Neural crest cell (in vitro differentiated cells): ENCODE results near the gene ADK. TPM values are rescaled to one million over a fixed set of nuclear protein-coding genes. Genes with fewer than 3 reads are reported as not detected.
A peak's percentile ranks its signal among the peaks of the same experiment; 100 is the strongest.

ENCODE experiments used
- DNase-seq: peaks from one replicate; pipeline ENCODE4 v3.0.0; 2021; ENCODE audit warnings: low read depth, mixed read lengths, low spot score
- H3K27ac Mint-ChIP-seq: one replicate; pipeline ENCODE4 v1.8.0; 2021; ENCODE audit warnings: mild to moderate bottlenecking, mixed read lengths; ENCODE audit not compliant: unreplicated experiment
- H3K27me3 Mint-ChIP-seq: 2 replicates; pipeline ENCODE4 v1.8.0; 2021; ENCODE audit warnings: low read depth, mild to moderate bottlenecking, mixed read lengths
- H3K36me3 Mint-ChIP-seq: 2 replicates; pipeline ENCODE4 v1.8.0; 2021; ENCODE audit warnings: low read depth, mild to moderate bottlenecking, mixed read lengths
- H3K4me1 Mint-ChIP-seq: 2 replicates; pipeline ENCODE4 v1.8.0; 2021; ENCODE audit warnings: mixed read lengths
- H3K4me3 Mint-ChIP-seq: one replicate; pipeline ENCODE4 v1.8.0; 2021; ENCODE audit warnings: mild to moderate bottlenecking, mixed read lengths
- H3K9me3 Mint-ChIP-seq: 2 replicates; pipeline ENCODE4 v1.8.0; 2021; ENCODE audit warnings: mixed read lengths
- total RNA-seq: library from RNA; stranded (reverse); gene quantifications from 2 replicates; pipeline ENCODE4 v1.2.1, GENCODE V29; 2021
- TF ChIP-seq, protein P1 (sequence below): fragments of 200-600 bp; sonication (generic); conservative IDR thresholded peaks from 2 replicates; pipeline ENCODE4 v1.5.0; 2021; ENCODE audit warnings: antibody characterized with exemption, mild to moderate bottlenecking

The ADK gene
- total RNA-seq, 1 donor from 2014 or later: 35.6 TPM

DNA sequence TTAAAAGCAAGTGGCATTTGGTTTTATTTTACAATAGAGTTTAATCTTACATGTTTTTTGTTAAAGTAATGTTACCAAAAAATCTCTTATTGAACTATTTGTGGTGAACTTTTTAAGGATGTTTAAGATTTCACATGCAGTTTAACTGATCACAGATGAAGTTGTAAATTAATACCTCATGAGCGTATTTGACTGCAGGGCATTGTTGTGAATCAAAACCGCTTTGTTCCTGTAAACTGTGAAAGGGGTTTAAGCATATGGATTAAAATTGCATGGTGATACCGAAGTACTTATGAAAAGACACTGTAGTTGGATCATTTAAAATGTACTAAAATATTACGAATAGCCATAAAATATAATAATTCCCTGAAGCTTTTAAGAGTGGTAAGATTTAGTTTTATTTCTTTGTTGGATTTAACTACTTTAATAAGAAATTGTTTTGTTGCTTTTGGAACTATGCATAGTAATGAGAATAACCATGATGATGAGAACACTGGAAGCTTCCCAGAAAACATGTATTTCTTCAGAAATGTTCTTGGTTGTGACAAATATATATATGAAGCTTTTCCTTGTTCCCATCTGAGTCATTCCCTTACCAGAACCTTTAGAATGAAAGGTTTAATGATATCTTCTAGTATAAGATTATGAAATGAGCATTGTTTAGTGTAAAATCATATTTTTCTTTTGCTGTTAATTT lies 131.3 kb downstream of the ADK start:
- no peak overlapping the region for H3K4me3 Mint-ChIP-seq
- no peaks in the 10 kb centered on the region for H3K9me3 Mint-ChIP-seq
- TF ChIP-seq, protein P1, sequence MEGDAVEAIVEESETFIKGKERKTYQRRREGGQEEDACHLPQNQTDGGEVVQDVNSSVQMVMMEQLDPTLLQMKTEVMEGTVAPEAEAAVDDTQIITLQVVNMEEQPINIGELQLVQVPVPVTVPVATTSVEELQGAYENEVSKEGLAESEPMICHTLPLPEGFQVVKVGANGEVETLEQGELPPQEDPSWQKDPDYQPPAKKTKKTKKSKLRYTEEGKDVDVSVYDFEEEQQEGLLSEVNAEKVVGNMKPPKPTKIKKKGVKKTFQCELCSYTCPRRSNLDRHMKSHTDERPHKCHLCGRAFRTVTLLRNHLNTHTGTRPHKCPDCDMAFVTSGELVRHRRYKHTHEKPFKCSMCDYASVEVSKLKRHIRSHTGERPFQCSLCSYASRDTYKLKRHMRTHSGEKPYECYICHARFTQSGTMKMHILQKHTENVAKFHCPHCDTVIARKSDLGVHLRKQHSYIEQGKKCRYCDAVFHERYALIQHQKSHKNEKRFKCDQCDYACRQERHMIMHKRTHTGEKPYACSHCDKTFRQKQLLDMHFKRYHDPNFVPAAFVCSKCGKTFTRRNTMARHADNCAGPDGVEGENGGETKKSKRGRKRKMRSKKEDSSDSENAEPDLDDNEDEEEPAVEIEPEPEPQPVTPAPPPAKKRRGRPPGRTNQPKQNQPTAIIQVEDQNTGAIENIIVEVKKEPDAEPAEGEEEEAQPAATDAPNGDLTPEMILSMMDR: no peak
- H3K36me3 Mint-ChIP-seq: peaks cover 3% of the 10 kb centered on the region
- no peak for DNase-seq
- H3K27me3 Mint-ChIP-seq: no peaks in the 10 kb centered on the region
- no peak overlapping the region for H3K27ac Mint-ChIP-seq
- H3K4me1 Mint-ChIP-seq: peaks cover 4% of the 10 kb centered on the region

DNA sequence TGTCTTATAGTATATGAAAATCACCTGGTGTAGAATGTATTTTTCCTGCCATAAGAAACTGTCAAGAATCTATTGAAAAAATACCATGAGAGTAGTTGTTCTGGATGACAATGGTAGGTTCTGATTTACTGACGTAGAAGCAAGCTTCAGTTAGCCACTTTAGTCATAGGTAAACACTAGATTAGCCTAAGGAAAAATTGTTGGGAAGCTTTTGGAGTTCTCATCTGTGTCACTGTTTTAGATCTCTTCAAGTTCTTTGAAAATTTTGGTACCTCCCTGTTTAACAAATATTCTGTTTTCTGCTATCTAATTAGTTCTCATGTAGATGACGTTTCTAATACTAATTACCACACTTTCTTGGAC lies 131.8 kb downstream of the ADK start:
- Mint-ChIP-seq H3K27me3 (no peaks in the 10 kb centered on the region), H3K36me3 (peaks cover 3% of the 10 kb centered on the region), H3K4me3 (no peak overlapping the region), H3K27ac (no peak overlapping the region), H3K9me3 (no peaks in the 10 kb centered on the region), H3K4me1 (peaks cover 4% of the 10 kb centered on the region)
- no peak for DNase-seq
- TF ChIP-seq, protein P1: no peak

DNA sequence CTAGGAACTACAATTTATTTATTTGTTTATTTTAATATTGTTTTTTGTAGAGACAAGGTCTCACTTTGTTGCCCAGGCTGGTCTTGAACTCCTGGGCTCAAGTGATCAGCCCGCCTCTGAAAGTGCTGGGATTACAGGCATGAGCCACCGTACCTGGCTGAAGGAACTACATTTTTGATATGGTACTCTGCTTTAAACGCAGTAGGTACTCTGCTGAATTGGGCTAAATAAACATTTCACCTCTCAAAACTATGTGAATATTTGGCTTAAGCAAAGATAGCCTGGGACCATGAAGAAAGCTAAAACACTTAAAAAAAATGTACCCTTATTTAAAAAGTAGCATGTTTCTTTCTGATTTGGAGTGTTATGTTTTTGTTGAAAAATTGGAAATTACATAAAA lies 138.2 kb downstream of the ADK start:
- H3K4me3 Mint-ChIP-seq: no peak overlapping the region
- H3K27ac Mint-ChIP-seq: no peak overlapping the region
- no peaks in the 10 kb centered on the region for H3K9me3 Mint-ChIP-seq
- TF ChIP-seq, protein P1: no peak
- DNase-seq: no peak
- peaks cover 3% of the 10 kb centered on the region for H3K36me3 Mint-ChIP-seq
- no peaks in the 10 kb centered on the region for H3K27me3 Mint-ChIP-seq
- H3K4me1 Mint-ChIP-seq: peaks cover 5% of the 10 kb centered on the region

DNA sequence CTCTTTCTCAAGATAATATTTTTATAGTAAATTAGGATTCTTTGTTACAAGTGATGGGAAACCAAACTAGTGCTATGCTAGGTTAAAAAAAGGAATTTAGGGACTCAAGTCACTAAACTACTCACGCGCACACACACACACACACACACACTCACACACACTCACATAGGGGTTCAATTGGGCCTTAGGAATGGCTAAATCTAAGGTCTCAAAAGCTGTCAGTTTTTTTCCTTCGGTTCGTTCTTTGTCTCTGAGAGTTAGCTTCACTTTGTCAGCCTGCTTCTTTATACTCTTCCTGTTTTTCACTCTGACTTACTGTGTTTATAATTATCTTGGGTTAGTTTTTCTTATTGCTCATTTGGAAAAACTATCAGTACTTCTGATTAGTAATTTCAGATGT lies 138.9 kb downstream of the ADK start:
- Mint-ChIP-seq H3K36me3 (no peaks in the 10 kb centered on the region), H3K4me3 (no peak overlapping the region), H3K27me3 (no peaks in the 10 kb centered on the region), H3K27ac (peak overlapping the region; percentile 8), H3K4me1 (peaks cover 5% of the 10 kb centered on the region), H3K9me3 (no peaks in the 10 kb centered on the region)
- TF ChIP-seq, protein P1: no peak
- no peak for DNase-seq

DNA sequence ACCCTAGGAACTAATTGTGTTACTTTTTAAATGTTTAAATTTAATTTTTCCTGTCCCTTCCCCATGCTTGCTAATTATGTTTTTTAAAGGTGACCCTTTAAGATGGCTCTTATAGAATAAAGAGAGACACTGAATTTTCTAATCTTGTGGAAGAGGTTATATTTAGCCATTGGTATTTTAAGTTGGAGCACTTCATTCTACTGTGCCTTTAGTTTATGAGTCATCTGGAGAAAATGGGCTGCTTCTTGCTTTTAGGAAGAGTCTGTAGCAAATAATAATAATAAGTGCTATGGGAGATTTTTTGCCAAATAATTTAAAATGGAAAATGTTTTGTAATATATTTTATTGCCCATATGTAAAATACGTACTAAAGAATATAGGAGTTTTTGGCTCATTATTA lies 139.7 kb downstream of the ADK start:
- TF ChIP-seq, protein P1: no peak
- peaks cover 5% of the 10 kb centered on the region for H3K4me1 Mint-ChIP-seq
- no peaks in the 10 kb centered on the region for H3K36me3 Mint-ChIP-seq
- DNase-seq: no peak
- H3K4me3 Mint-ChIP-seq: no peak overlapping the region
- no peak overlapping the region for H3K27ac Mint-ChIP-seq
- peaks cover 2% of the 10 kb centered on the region for H3K9me3 Mint-ChIP-seq
- H3K27me3 Mint-ChIP-seq: no peaks in the 10 kb centered on the region
